Tibial nerve (tissue), 4 donors: ENCODE results near the gene XPC. TPM values are rescaled to one million over a fixed set of nuclear protein-coding genes. Genes with fewer than 3 reads are reported as not detected.

Experiments
- DNase-seq, 2 donors: peaks; one replicate each; pipeline ENCODE4 v3.0.0-alpha.2; 2019; ENCODE audit warnings: low spot score in 2 of 2
- H3K27ac ChIP-seq, 4 donors: fragments of 200-600 bp; sonication (generic) in 3 of 4; one replicate each; pipeline ENCODE4 v1.5.1; 2017 to 2019; ENCODE audit warnings: mild to moderate bottlenecking in 1 of 4
- H3K27me3 ChIP-seq, 2 donors: fragments of 200-600 bp; sonication (generic) in 1 of 2; one replicate each; pipeline versions ENCODE4 v1.5.1 to v1.6.0; 2017 to 2019
- H3K36me3 ChIP-seq, 3 donors: fragments of 200-600 bp; sonication (generic); one replicate each; pipeline ENCODE4 v1.5.1; 2018 to 2019
- H3K4me1 ChIP-seq, 4 donors: fragments of 200-600 bp; sonication (generic) in 3 of 4; one replicate each; pipeline ENCODE4 v1.5.1; 2017 to 2019
- H3K4me3 ChIP-seq, 4 donors: fragments of 200-600 bp; sonication (generic) in 3 of 4; one replicate each; pipeline ENCODE4 v1.5.1; 2017 to 2019; ENCODE audit warnings: mild to moderate bottlenecking in 1 of 4, moderate library complexity in 1 of 4
- H3K9me3 ChIP-seq, 4 donors: fragments of 200-600 bp; sonication (generic) in 3 of 4; one replicate each; pipeline ENCODE4 v1.5.1; 2017 to 2019
- EP300 ChIP-seq, 2 donors: sonication (generic); formaldehyde crosslinking; IDR thresholded peaks; one replicate each; pipeline ENCODE4 v1.6.1; 2017; ENCODE audit warnings: antibody characterized with exemption in 2 of 2, mild to moderate bottlenecking in 1 of 2
- POLR2A ChIP-seq, 2 donors: fragments of 450-650 bp; IDR thresholded peaks; one replicate each; pipeline ENCODE4 v1.6.1; 2017; ENCODE audit warnings: antibody characterized with exemption in 2 of 2, mild to moderate bottlenecking in 2 of 2, moderate library complexity in 2 of 2
- WGBS, 2 donors: methylation state at CpG; one replicate each; pipeline ENCODE4 v1.1.5; 2018; 5-methylcytosine and 5-hydroxymethylcytosine counted together
- total RNA-seq, 4 donors: library from RNA; depleted of rRNA; stranded (reverse); fragments of >200 nt; gene quantifications; one replicate each; pipeline ENCODE4 v1.1.0, GENCODE V29; 2016
- TF ChIP-seq, protein P1 (sequence below), 5 experiments: fragments of 200-600 bp in 3 of 5; fragments of 450-650 bp in 2 of 5; sonication (generic) in 3 of 5; IDR thresholded peaks; one replicate each; pipeline ENCODE4 v1.5.1; 2016 to 2019; ENCODE audit warnings: antibody characterized with exemption in 5 of 5, mild to moderate bottlenecking in 3 of 5, moderate library complexity in 2 of 5

The XPC gene
- total RNA-seq, 4 donors from 2014 or later: 47.7 to 77.1 (median 61.3) TPM

DNA sequence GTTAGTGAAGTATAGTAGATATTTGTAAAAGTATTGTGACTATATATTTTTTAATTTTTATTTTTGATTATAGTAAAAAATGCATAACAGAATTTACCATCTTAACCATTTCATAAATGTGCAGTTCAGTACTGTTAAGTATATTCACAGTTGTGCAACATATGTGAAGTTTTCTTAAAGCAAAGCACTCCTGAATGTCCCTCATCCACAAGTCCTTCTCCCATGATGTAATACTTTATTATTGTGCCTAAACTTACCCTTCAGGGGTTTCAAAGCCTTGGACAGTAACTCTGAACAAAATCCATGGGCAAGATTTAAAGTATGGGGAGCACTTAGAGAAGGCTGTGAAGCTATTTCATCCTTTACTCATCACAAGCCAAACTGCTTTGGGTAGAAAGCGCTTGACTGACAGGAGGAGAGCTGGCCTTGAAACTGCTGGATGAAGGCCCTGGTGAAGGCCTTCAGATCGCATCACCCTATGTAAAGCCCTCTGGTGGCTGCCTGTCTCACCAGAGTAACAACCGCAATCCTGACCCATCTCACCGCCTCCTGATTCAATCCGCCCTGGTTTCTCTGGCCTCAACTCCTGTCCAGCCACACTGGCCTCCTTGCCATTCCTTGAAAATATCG is 28.3 kb upstream of the XPC start:
- DNase-seq: no peak
- Histone ChIP-seq H3K27ac (no peak overlapping the region), H3K4me3 (no peak overlapping the region), H3K9me3 (no peaks in the 10 kb centered on the region), H3K36me3 (no peaks in the 10 kb centered on the region), H3K4me1 (peaks cover 0 to 65% (median 22%) of the 10 kb centered on the region in 4 donors), H3K27me3 (no peaks in the 10 kb centered on the region)
- TF ChIP-seq, protein P1, sequence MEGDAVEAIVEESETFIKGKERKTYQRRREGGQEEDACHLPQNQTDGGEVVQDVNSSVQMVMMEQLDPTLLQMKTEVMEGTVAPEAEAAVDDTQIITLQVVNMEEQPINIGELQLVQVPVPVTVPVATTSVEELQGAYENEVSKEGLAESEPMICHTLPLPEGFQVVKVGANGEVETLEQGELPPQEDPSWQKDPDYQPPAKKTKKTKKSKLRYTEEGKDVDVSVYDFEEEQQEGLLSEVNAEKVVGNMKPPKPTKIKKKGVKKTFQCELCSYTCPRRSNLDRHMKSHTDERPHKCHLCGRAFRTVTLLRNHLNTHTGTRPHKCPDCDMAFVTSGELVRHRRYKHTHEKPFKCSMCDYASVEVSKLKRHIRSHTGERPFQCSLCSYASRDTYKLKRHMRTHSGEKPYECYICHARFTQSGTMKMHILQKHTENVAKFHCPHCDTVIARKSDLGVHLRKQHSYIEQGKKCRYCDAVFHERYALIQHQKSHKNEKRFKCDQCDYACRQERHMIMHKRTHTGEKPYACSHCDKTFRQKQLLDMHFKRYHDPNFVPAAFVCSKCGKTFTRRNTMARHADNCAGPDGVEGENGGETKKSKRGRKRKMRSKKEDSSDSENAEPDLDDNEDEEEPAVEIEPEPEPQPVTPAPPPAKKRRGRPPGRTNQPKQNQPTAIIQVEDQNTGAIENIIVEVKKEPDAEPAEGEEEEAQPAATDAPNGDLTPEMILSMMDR (IDR thresholded peaks at IDR 0.05): no peak
- no peak for TF ChIP-seq POLR2A (IDR thresholded peaks at IDR 0.05)
- no peak for TF ChIP-seq EP300 (IDR thresholded peaks at IDR 0.05)
- 96 to 97% methylated on average over 6 of the region's 6 CpGs for WGBS, 2 donors

DNA sequence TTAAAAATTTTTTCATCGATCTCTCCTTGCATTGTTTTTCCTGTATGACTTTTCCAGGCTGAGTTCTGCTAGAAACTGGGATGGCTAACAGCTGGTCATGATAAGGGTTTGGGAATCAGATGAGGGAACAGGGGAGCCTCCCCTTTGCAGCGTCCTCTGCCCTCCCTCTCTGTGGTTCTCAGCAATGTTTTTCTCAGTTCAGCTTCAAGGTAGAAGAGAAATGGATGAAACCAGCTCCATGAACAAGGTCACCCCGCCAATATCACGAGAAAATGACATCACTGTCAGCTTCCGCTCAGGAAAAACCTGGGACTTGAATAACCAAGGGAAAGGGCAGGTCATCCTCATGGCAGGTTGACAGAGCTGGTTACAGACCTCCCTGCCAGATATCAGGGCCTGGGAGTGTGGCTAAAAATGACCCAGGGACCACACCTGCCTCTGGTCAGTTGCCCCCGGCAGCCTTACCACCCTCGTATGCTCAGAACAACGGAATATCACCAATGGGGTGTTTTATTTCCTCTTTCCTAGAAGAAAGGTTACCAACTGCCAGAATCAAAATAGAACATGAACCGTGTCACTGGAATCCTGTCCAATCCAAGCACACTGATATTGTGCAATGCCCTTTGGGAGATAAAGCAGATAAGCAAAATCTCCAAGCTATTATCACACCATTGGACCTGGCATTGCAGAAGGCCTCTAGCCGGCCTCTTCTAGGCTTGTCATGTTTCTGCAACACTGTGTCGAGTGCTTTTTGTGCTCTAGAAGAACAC is 26.3 kb upstream of the XPC start:
- H3K36me3 ChIP-seq: peaks cover 0 to 1% (median 0%) of the 10 kb centered on the region in 3 donors
- peak; percentile 31 to 82 for TF ChIP-seq EP300 (IDR thresholded peaks at IDR 0.05)
- TF ChIP-seq POLR2A (IDR thresholded peaks at IDR 0.05): no peak
- H3K4me1 ChIP-seq: peaks cover 0 to 53% (median 19%) of the 10 kb centered on the region in 4 donors
- no peak overlapping the region for H3K4me3 ChIP-seq
- peak overlapping the region in 3 of 4 donors; percentile 60 to 70 (median 66) for H3K27ac ChIP-seq
- H3K27me3 ChIP-seq: no peaks in the 10 kb centered on the region
- peak; percentile 37 to 73 for DNase-seq
- H3K9me3 ChIP-seq: no peaks in the 10 kb centered on the region
- 60 to 71% methylated on average over 11 of the region's 11 CpGs for WGBS, 2 donors

DNA sequence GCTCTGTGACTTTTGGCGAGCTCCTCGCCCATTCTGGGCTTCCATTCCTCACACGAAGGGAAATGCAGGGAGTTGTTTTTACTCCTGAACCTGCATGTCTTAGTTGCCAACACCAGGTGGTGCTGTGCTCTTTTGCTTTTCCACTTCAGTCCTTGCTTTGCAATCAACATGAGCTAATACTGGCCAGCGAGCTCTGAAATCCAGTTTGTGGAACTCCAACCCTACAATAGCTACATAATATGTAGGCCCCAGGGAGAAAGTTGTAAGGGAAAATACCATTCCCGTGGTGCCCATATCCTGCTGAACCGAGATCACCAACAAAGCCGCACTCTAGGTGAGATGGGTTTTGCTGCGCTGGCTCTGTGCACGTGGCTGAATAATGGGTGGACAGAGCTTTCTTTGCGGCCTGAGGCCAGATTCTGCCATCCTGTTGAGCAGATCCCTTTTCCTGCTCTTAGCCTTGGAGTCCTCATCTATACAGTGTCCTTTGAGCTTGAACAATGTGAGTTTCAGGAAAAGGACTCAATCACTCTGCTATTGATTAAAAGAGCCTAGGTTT is 25.2 kb upstream of the XPC start:
- H3K27ac ChIP-seq: peak overlapping the region; percentile 13 to 70 (median 57)
- peaks cover 0 to 43% (median 17%) of the 10 kb centered on the region in 4 donors for H3K4me1 ChIP-seq
- 47 to 49% methylated on average over 10 of the region's 10 CpGs for WGBS, 2 donors
- no peaks in the 10 kb centered on the region for H3K9me3 ChIP-seq
- peaks cover 0 to 12% (median 0%) of the 10 kb centered on the region in 3 donors for H3K36me3 ChIP-seq
- TF ChIP-seq, protein P1 (IDR thresholded peaks at IDR 0.05): peak; percentile 72 to 91 (median 79)
- TF ChIP-seq EP300 (IDR thresholded peaks at IDR 0.05): peak in 1 of 2 donors; percentile 54
- no peak for TF ChIP-seq POLR2A (IDR thresholded peaks at IDR 0.05)
- no peak overlapping the region for H3K4me3 ChIP-seq
- peak; percentile 28 to 60 for DNase-seq
- no peaks in the 10 kb centered on the region for H3K27me3 ChIP-seq

DNA sequence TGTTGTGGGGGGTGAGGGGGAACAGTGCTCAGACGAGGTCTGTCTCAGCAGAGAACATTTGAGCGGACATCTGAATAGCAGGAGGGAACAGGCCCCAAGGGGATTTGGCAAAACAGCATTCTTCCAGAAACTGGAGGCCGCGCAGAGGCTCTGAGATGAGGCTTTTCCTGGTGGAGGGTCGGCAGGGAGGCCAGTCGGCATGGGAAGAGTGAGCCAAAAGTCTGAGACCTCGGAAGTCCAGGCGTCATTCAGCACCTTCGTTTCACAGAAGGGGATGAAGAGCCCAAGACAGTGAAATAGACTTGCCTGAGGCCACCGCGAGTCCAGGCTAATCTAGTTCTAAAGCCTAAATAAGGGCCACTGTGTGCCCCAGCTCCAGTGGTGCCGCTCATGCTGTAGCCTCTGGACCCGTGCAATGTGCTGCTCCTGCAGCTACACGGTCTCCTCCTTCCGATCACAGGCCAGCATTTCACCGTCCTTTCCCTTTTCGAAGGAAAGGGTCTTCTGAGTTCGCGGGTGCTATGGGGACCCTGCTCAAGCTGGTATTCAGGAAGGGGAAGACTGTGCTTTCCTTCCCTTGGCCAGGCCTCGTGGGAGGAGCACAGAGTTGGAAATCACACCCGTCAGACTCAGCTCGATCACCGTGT is 24.6 kb upstream of the XPC start:
- Histone ChIP-seq H3K9me3 (no peaks in the 10 kb centered on the region), H3K4me3 (no peak overlapping the region), H3K27ac (peak overlapping the region in 2 of 4 donors; percentile 32 to 53), H3K4me1 (peaks cover 0 to 43% (median 17%) of the 10 kb centered on the region in 4 donors), H3K27me3 (no peaks in the 10 kb centered on the region), H3K36me3 (peaks cover 0 to 18% (median 0%) of the 10 kb centered on the region in 3 donors)
- DNase-seq: no peak
- WGBS, 2 donors: 62 to 68% methylated on average over 23 of the region's 23 CpGs
- TF ChIP-seq POLR2A (IDR thresholded peaks at IDR 0.05): no peak
- no peak for TF ChIP-seq EP300 (IDR thresholded peaks at IDR 0.05)
- TF ChIP-seq, protein P1 (IDR thresholded peaks at IDR 0.05): no peak

DNA sequence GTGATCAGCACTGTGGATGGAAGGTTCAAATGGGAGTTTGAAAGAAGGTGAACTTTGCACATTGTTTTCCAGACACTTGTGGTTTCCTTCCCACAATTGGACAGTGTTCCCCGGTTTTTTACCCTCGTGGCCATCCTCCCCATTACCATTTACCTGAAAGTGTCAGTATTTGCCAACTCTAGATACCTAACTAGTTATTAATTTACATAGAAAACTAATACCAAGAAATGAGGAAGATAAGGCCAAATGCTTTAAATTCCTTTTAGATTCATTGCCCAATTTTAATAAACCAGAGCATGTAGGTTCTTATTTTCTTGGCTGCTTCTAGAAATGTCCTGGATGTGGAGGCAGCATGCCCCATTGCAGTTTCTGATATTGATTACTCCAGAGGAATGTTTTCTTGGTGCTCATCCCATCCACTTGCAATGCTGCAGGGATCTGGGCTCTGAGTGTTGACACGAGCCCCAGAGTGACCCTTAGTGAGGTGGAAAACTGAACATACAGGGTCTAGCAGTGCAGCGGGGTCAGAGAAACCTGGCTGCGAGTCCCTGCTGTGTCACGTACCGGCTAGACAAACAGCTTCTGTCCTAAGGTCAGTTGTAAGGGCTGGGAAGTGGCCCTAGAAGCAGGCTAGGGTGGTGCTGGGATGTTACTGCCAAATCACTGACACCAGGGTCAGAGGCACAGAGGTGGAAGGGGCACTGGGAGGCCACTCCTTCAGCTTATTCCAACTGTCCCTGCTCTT is 23.7 kb upstream of the XPC start:
- H3K27ac ChIP-seq: peak overlapping the region in 1 of 4 donors; percentile 53
- H3K4me1 ChIP-seq: peaks cover 0 to 48% (median 17%) of the 10 kb centered on the region in 4 donors
- peaks cover 0 to 25% (median 0%) of the 10 kb centered on the region in 3 donors for H3K36me3 ChIP-seq
- no peak for DNase-seq
- no peak overlapping the region for H3K4me3 ChIP-seq
- TF ChIP-seq EP300 (IDR thresholded peaks at IDR 0.05): no peak
- H3K27me3 ChIP-seq: no peaks in the 10 kb centered on the region
- H3K9me3 ChIP-seq: no peaks in the 10 kb centered on the region
- WGBS, 2 donors: 35 to 46% methylated on average over 7 of the region's 7 CpGs
